H1 (cell line): ENCODE measurements around the gene GRM5. TPM values are rescaled to one million over a fixed set of nuclear protein-coding genes. Genes with fewer than 3 reads are reported as not detected.
"Not testable (repeated sequence)": the region's sequence is repeated elsewhere in the genome, so short reads cannot be mapped to it uniquely, and the experiment has no call there.

Source experiments
- CTCF ChIA-PET: fragments of 300-600 bp; sonication (Branson Sonifier 250); formaldehyde crosslinking; loops from one replicate; lab custom pipeline; 2021; ENCODE audit not compliant: partially characterized antibody; lab: Charles Lee
- POLR2A ChIA-PET: fragments of 300-600 bp; sonication (Branson Sonifier 250); formaldehyde crosslinking; loops from one replicate; lab custom pipeline; 2021; ENCODE audit warnings: inconsistent platforms; ENCODE audit not compliant: partially characterized antibody; lab: Charles Lee
- DNase-seq, 2 experiments: peaks; one replicate each; pipeline versions ENCODE4 v3.0.0 to v3.0.0-alpha.2; 2010 to 2022; ENCODE audit warnings: low spot score in 2 of 2, low read depth in 1 of 2, mixed read lengths in 1 of 2
- FAIRE-seq: peaks from 2 replicates; lab custom pipeline; 2011; peaks lifted over from hg19 to GRCh38; lab: Jason Lieb, UNC
- H2AFZ ChIP-seq: 2 replicates; pipeline ENCODE4 v1.8.1; 2012; ENCODE audit warnings: low read length, inconsistent platforms
- H2AK5ac ChIP-seq: 2 replicates; pipeline ENCODE4 v1.6.1; 2013; ENCODE audit warnings: low read depth, low read length
- H2BK120ac ChIP-seq: replicated peaks from 2 replicates; pipeline ENCODE3; 2013; ENCODE audit warnings: low read depth, low read length, inconsistent platforms
- H2BK12ac ChIP-seq: 2 replicates; pipeline ENCODE4 v1.6.1; 2013; ENCODE audit warnings: low read depth, low read length
- H2BK15ac ChIP-seq: 2 replicates; pipeline ENCODE4 v1.6.1; 2013; ENCODE audit warnings: low read length
- H2BK20ac ChIP-seq: 2 replicates; pipeline ENCODE4 v1.6.1; 2013; ENCODE audit warnings: low read length
- H2BK5ac ChIP-seq: 2 replicates; pipeline ENCODE4 v1.6.1; 2013; ENCODE audit warnings: low read depth, low read length
- H3K14ac ChIP-seq: 2 replicates; pipeline ENCODE4 v1.6.1; 2013; ENCODE audit warnings: inconsistent platforms; ENCODE audit not compliant: insufficient read length
- H3K18ac ChIP-seq: 2 replicates; pipeline ENCODE4 v1.6.1; 2013; ENCODE audit warnings: low read length; ENCODE audit errors: extremely low read depth
- H3K23ac ChIP-seq: 2 replicates; pipeline ENCODE4 v1.6.1; 2013; ENCODE audit warnings: inconsistent platforms; ENCODE audit not compliant: insufficient read length
- H3K23me2 ChIP-seq: 2 replicates; pipeline ENCODE4 v1.6.1; 2013; ENCODE audit warnings: low read depth, low read length
- H3K27ac ChIP-seq: 2 replicates; pipeline ENCODE4 v1.6.1; 2011; ENCODE audit warnings: low read depth, low read length, inconsistent platforms
- H3K27me3 ChIP-seq, 4 experiments: replicated peaks in 1 of 4; 1 replicate in 1 of 4; 2 replicates in 3 of 4; pipeline versions ENCODE4 v1.6.1 to v1.8.1; 2011 to 2013; ENCODE audit warnings: low read length in 3 of 4, mild to moderate bottlenecking in 3 of 4, inconsistent platforms in 2 of 4, mixed read lengths in 2 of 4, moderate library complexity in 1 of 4; ENCODE audit not compliant: control insufficient read depth in 3 of 4, insufficient read depth in 3 of 4; ENCODE audit errors: extremely low read depth in 1 of 4
- H3K36me3 ChIP-seq, 4 experiments: 2 replicates each; pipeline versions ENCODE4 v1.6.1 to v1.8.1; 2011 to 2013; ENCODE audit warnings: mild to moderate bottlenecking in 4 of 4, low read length in 3 of 4, moderate library complexity in 2 of 4, control low read depth in 1 of 4, inconsistent platforms in 1 of 4; ENCODE audit not compliant: insufficient read depth in 4 of 4, control insufficient read depth in 2 of 4
- H3K4ac ChIP-seq: replicated peaks from 2 replicates; pipeline ENCODE3; 2013; ENCODE audit warnings: low read length, low read depth, mixed read lengths, inconsistent platforms; ENCODE audit not compliant: insufficient read length
- H3K4me1 ChIP-seq, 4 experiments: replicated peaks in 1 of 4; 1 replicate in 1 of 4; 2 replicates in 3 of 4; pipeline versions ENCODE4 v1.6.1 to v1.8.1; 2011 to 2013; ENCODE audit warnings: low read length in 3 of 4, inconsistent platforms in 2 of 4, mixed read lengths in 1 of 4; ENCODE audit not compliant: insufficient read depth in 4 of 4, control insufficient read depth in 3 of 4
- H3K4me2 ChIP-seq, 2 experiments: 2 replicates each; pipeline versions ENCODE4 v1.6.1 to v1.8.1; 2011 to 2013; ENCODE audit warnings: low read depth in 2 of 2, low read length in 2 of 2, control low read depth in 1 of 2, inconsistent platforms in 1 of 2, mild to moderate bottlenecking in 1 of 2; ENCODE audit not compliant: insufficient read depth in 1 of 2
- H3K4me3 ChIP-seq, 4 experiments: fragments of 200-600, 300-600 bp in 1 of 4; sonication (generic), shearing (Covaris generic), sonication (Bioruptor Twin) in 1 of 4; 2 replicates each; pipeline versions ENCODE4 v1.5.1 to v1.8.1; 2011 to 2016; ENCODE audit warnings: low read length in 4 of 4, low read depth in 3 of 4, control low read depth in 2 of 4, inconsistent platforms in 2 of 4, mild to moderate bottlenecking in 2 of 4, mixed read lengths in 1 of 4, moderate library complexity in 1 of 4; ENCODE audit not compliant: insufficient read depth in 2 of 4; ENCODE audit errors: extremely low read depth in 1 of 4
- H3K56ac ChIP-seq: replicated peaks from 2 replicates; pipeline ENCODE3; 2013; ENCODE audit warnings: low read depth, mild to moderate bottlenecking, mixed read lengths, low read length, inconsistent platforms; ENCODE audit not compliant: insufficient read length
- H3K79me1 ChIP-seq: 2 replicates; pipeline ENCODE4 v1.6.1; 2013; ENCODE audit warnings: low read depth, low read length, control low read depth
- H3K79me2 ChIP-seq, 2 experiments: 2 replicates each; pipeline versions ENCODE4 v1.6.1 to v1.8.1; 2012 to 2013; ENCODE audit warnings: low read length in 2 of 2, mild to moderate bottlenecking in 2 of 2, inconsistent platforms in 1 of 2; ENCODE audit not compliant: insufficient read depth in 2 of 2, control insufficient read depth in 1 of 2
- H3K9ac ChIP-seq, 4 experiments: replicated peaks in 1 of 4; 1 replicate in 1 of 4; 2 replicates in 3 of 4; pipeline versions ENCODE4 v1.6.1 to v1.8.1; 2011 to 2013; ENCODE audit warnings: low read depth in 3 of 4, low read length in 3 of 4, control low read depth in 2 of 4, mild to moderate bottlenecking in 2 of 4, moderate library complexity in 2 of 4, inconsistent platforms in 1 of 4; ENCODE audit errors: extremely low read depth in 1 of 4
- H3K9me3 ChIP-seq, 2 experiments: 2 replicates each; pipeline versions ENCODE4 v1.6.1 to v1.8.1; 2012 to 2013; ENCODE audit warnings: mild to moderate bottlenecking in 2 of 2, moderate library complexity in 2 of 2, control low read depth in 1 of 2, inconsistent platforms in 1 of 2, low read depth in 1 of 2, low read length in 1 of 2, mixed read lengths in 1 of 2; ENCODE audit not compliant: insufficient read depth in 2 of 2
- H4K20me1 ChIP-seq, 2 experiments: replicated peaks in 1 of 2; 2 replicates each; pipeline versions ENCODE3 to v1.8.1; 2011 to 2013; ENCODE audit warnings: inconsistent platforms in 2 of 2, low read length in 2 of 2, mild to moderate bottlenecking in 1 of 2; ENCODE audit not compliant: insufficient read depth in 2 of 2, control insufficient read depth in 1 of 2
- H4K5ac ChIP-seq: 2 replicates; pipeline ENCODE4 v1.6.1; 2013; ENCODE audit warnings: low read length, low read depth, mixed read lengths, inconsistent platforms; ENCODE audit not compliant: insufficient read length
- H4K8ac ChIP-seq: 2 replicates; pipeline ENCODE4 v1.8.0; 2013; ENCODE audit warnings: mild to moderate bottlenecking, moderate library complexity, low read length, inconsistent platforms; ENCODE audit not compliant: insufficient read depth; ENCODE audit errors: extremely low read depth
- H4K91ac ChIP-seq: replicated peaks from 2 replicates; pipeline ENCODE3; 2013; ENCODE audit warnings: low read length, mixed read lengths, inconsistent platforms; ENCODE audit not compliant: insufficient read length
- WGBS, 2 experiments: shearing (Covaris generic) in 1 of 2; methylation state at CpG; one replicate each; pipeline versions ENCODE4 v1.1.6 to v1.1.7; 2013 to 2015; ENCODE audit warnings: low lambda C conversion rate in 2 of 2, mixed read lengths in 2 of 2, inconsistent platforms in 1 of 2, low coverage in 1 of 2, missing lambda C conversion rate in 1 of 2; ENCODE audit not compliant: insufficient replicate concordance in 2 of 2, insufficient coverage in 1 of 2, insufficient read length in 1 of 2; ENCODE audit errors: extremely low coverage in 1 of 2, missing lambda C conversion rate in 1 of 2; 5-methylcytosine and 5-hydroxymethylcytosine counted together
- polyA plus RNA-seq, 7 experiments: library from polyadenylated mRNA; depleted of rRNA in 3 of 7; stranded (reverse) in 5 of 7; unstranded in 2 of 7; fragments of >200 nt in 5 of 7; fragments of 200-250 nt in 2 of 7; gene quantifications; 1 replicate in 5 of 7; 2 replicates in 1 of 7; 4 replicates in 1 of 7; pipeline versions ENCODE4 v1.2.1 to v1.2.3, GENCODE V29; 2011 to 2013; ENCODE audit warnings: missing spikeins in 2 of 7, mixed read lengths in 2 of 7
- total RNA-seq: library from RNA; stranded (reverse); fragmentation: NEBNext Ultra II Directional; extraction: Animal tissue kit (Norgen Biotek cat#: 25700); gene quantifications from 2 replicates; pipeline ENCODE4 v1.2.1, GENCODE V29; 2021

The GRM5 gene
- total and polyA plus RNA-seq, 2 of the 8 experiments (the other 6 are each of a cell fraction or from before 2014, with no cell fraction given): 0.15 to 0.43 TPM

- H3K56ac ChIP-seq, H3K79me2 ChIP-seq, H3K23me2 ChIP-seq, H4K91ac ChIP-seq, H3K4me1 ChIP-seq, H3K9me3 ChIP-seq, H3K27ac ChIP-seq, H3K4me3 ChIP-seq, H3K9ac ChIP-seq, H4K8ac ChIP-seq, H2AK5ac ChIP-seq, H2AFZ ChIP-seq, FAIRE-seq, H2BK5ac ChIP-seq, H3K36me3 ChIP-seq, H3K23ac ChIP-seq, DNase-seq, H3K14ac ChIP-seq, H3K18ac ChIP-seq, H4K20me1 ChIP-seq, H3K4ac ChIP-seq, H4K5ac ChIP-seq, H2BK12ac ChIP-seq, H2BK15ac ChIP-seq, CTCF ChIA-PET, H3K27me3 ChIP-seq, POLR2A ChIA-PET, H2BK120ac ChIP-seq, H3K79me1 ChIP-seq, H2BK20ac ChIP-seq, H3K4me2 ChIP-seq: not testable (repeated sequence)
- 81% methylated on average over 1 of the region's 1 CpG; no CpG with 5 or more reads in 1 of the 2 experiments for WGBS, 2 experiments
Measured at GRCh38 chr11:88838139-88838538, 227.6 kb downstream of the GRM5 start.

- H3K4ac ChIP-seq, H2BK120ac ChIP-seq, H4K5ac ChIP-seq, H3K27ac ChIP-seq, H3K56ac ChIP-seq, H3K14ac ChIP-seq, H2BK12ac ChIP-seq, H3K9me3 ChIP-seq, H4K91ac ChIP-seq, H3K23ac ChIP-seq, H3K27me3 ChIP-seq, POLR2A ChIA-PET, H3K79me1 ChIP-seq, H3K18ac ChIP-seq, H3K36me3 ChIP-seq, H2BK5ac ChIP-seq, H4K8ac ChIP-seq, H2AFZ ChIP-seq, DNase-seq, H3K9ac ChIP-seq, H3K4me1 ChIP-seq, H2AK5ac ChIP-seq, CTCF ChIA-PET, H3K79me2 ChIP-seq, H3K4me2 ChIP-seq, H3K23me2 ChIP-seq, H2BK15ac ChIP-seq, H3K4me3 ChIP-seq, H2BK20ac ChIP-seq, H4K20me1 ChIP-seq, FAIRE-seq: not testable (repeated sequence)
- WGBS, 2 experiments: 82% methylated on average over 2 of the region's 2 CpGs; no CpG with 5 or more reads in 1 of the 2 experiments
Measured at GRCh38 chr11:88835709-88836108, 230.1 kb downstream of the GRM5 start.
